ENCODE data around the gene TLCD4.
"Not testable (repeated sequence)": the region's sequence is repeated elsewhere in the genome, so short reads cannot be mapped to it uniquely, and the experiment has no call there.

The TLCD4 gene

DNA sequence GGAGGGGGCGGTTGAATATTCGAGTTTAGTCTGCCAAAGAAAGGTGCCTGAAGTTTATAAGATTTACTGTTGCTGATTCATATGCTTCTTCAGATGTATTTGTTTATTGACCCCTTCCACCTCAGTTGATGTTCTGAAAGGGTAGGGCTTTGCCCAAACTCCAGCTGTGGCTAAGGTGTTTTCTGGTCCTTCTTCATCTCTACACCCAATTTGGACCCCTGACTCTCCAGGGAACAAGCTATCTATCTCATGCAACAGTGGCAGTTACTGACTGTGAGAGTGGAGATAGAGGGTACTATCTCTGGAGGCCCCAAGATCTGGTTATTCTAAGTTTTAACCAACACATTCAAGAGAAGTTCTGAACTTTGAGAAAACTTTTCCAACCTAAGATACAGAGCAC lies 31.8 kb upstream of the TLCD4 start:
- TF ChIP-seq, protein P1, sequence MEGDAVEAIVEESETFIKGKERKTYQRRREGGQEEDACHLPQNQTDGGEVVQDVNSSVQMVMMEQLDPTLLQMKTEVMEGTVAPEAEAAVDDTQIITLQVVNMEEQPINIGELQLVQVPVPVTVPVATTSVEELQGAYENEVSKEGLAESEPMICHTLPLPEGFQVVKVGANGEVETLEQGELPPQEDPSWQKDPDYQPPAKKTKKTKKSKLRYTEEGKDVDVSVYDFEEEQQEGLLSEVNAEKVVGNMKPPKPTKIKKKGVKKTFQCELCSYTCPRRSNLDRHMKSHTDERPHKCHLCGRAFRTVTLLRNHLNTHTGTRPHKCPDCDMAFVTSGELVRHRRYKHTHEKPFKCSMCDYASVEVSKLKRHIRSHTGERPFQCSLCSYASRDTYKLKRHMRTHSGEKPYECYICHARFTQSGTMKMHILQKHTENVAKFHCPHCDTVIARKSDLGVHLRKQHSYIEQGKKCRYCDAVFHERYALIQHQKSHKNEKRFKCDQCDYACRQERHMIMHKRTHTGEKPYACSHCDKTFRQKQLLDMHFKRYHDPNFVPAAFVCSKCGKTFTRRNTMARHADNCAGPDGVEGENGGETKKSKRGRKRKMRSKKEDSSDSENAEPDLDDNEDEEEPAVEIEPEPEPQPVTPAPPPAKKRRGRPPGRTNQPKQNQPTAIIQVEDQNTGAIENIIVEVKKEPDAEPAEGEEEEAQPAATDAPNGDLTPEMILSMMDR (IDR thresholded peaks at IDR 0.05; ENCODE audit: low read depth, low read length, missing control alignments): no peak
- H3K4me3 ChIP-seq (replicated peaks; ENCODE audit: low read depth, low read length): no peak overlapping the region
- no peak for DNase-seq (ENCODE audit: extremely low read depth, low read depth)

DNA sequence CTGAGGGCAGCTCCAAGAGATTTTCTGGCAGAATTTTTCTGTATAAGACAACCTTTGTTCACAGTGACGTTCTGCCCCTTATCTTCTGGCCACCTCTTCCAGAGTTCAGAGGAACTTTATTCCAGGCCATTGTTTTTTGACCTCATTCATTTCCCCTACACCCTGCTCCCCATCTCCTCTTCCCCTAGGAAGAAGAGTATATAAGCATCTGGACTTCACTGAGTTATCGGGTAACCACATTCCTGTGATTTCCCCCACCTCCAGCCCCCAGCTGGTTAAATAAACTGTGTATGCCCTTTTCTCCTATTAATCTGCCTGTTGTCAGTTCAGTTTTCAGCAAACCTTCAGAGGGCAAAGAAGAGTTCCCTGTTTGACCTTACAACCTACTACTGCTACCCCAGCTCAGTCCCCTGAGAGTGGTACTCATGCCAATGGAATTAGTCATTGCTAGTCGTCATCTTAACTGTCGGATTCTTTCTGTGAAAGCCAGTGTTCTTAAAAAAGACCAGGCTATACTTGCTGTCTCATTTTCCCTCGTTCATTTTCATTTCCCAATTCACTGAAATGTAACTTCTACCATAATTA lies 30.1 kb upstream of the TLCD4 start:
- DNase-seq (ENCODE audit: extremely low read depth, low read depth): peak; percentile 70
- no peak overlapping the region for H3K4me3 ChIP-seq (replicated peaks; ENCODE audit: low read depth, low read length)
- TF ChIP-seq, protein P1 (IDR thresholded peaks at IDR 0.05; ENCODE audit: low read depth, low read length, missing control alignments): no peak

DNA sequence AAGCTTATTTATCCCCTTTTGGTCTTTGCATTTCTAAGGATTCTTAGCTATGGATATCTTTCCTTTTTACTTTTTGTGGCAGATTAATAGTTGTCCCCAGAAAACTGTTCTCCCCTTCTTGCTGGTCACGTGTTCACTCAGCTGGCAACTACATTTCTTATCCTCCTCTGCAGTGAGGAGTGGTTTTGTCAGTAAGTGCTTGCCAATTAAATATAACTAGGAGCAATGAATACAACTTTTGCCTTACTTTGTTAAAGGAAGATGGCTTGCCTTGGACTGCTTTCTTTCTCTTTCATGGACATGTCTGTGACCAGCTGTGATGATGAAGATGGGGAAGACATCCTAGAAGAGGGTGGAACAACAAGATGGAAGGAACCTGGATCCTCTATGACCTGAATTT lies 28.9 kb upstream of the TLCD4 start:
- TF ChIP-seq, protein P1 (IDR thresholded peaks at IDR 0.05; ENCODE audit: low read depth, low read length, missing control alignments): no peak
- H3K4me3 ChIP-seq (replicated peaks; ENCODE audit: low read depth, low read length): no peak overlapping the region
- DNase-seq (ENCODE audit: extremely low read depth, low read depth): no peak

DNA sequence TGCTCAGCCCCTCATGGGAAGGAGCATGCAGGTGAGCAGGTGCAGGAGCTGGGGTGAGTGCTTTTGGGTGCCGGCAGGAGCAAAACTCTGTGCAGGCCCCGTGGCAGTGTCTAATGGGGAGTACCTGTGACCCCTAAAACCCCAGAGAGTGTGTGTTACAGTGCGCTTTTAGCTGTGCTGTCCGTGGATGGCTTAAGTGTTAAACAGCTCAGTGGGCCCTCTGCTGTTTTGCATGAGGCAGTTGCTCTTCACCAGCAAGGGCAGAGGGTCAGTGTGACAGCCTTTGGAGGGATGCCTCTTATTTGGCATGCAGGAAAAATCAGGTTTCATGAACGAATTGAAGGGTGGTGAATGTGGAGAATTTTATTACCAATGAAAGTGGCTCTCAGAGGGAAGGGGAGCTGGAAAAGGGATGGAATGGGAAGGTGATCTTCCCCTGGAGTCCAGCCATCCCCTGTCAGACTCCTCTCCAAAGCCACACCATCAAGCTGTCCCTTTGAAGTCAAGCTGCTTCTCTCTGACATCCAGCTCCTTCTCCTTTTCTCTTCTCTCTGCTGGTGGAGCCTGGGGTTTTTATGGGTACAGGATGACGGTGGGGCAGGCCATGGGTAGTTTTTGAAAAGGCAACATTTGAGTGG lies 27.4 kb upstream of the TLCD4 start:
- H3K4me3 ChIP-seq (replicated peaks; ENCODE audit: low read depth, low read length): no peak overlapping the region
- no peak for DNase-seq (ENCODE audit: extremely low read depth, low read depth)
- TF ChIP-seq, protein P1 (IDR thresholded peaks at IDR 0.05; ENCODE audit: low read depth, low read length, missing control alignments): no peak

DNA sequence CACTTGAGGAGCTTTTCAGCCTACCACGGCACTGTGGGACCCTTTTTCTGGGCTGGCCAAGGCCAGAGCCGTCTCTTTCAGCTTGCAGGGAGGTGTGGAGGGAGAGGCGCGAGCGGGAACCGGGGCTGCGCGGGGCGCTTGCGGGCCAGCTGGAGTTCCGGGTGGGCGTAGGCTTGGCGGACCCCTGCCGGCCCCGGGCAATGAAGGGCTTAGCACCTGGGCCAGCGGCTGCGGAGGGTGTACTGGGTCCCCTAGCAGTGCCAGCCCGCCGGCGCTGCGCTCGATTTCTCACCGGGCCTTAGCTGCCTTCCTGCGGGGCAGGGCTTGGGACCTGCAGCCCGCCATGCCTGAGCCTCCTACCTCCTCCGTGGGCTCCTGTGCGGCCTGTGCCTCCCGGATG lies 25.9 kb upstream of the TLCD4 start:
- not testable (repeated sequence) for H3K4me3 ChIP-seq (replicated peaks; ENCODE audit: low read depth, low read length); DNase-seq (ENCODE audit: extremely low read depth, low read depth)

DNA sequence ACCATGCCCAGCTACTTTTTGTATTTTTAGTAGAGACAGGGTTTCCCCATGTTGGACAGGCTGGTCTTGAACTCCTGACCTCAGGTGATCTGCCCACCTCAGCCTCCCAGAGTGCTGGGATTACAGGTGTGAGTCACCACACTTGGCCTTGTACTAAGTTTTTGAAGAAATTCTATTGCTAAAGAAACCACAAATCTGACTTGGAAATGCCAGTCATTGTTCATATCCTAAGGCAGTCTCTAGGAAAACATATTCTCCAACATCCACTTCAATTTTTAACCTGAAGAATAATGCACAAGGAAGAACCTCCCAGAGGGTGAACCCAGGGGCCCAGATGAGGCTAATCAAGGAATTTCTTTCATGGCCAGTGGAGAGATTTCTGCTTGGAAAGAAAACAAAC lies 24.3 kb upstream of the TLCD4 start:
- H3K4me3 ChIP-seq (replicated peaks; ENCODE audit: low read depth, low read length); DNase-seq (ENCODE audit: extremely low read depth, low read depth): not testable (repeated sequence)

DNA sequence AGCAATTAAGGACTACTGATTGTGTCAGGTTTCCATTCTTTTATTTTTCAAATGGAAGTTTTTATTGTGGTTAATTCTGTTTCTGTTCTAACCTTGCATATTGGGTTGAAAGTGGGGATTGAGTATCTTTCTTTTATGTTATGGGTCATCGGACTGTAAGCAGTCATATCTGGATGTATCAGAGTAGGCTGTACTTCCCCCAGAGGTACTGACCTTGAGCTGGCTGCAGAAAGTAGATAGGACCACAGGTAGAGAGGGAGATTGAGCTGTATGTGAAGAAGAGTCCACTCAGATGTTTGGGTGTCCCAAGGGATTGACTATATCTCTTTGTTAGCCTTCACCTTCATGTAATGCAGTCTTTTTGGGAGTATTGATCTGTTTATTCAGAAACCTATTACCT lies 23.9 kb upstream of the TLCD4 start:
- H3K4me3 ChIP-seq (replicated peaks; ENCODE audit: low read depth, low read length): no peak overlapping the region
- no peak for DNase-seq (ENCODE audit: extremely low read depth, low read depth)
- TF ChIP-seq, protein P1 (IDR thresholded peaks at IDR 0.05; ENCODE audit: low read depth, low read length, missing control alignments): no peak

DNA sequence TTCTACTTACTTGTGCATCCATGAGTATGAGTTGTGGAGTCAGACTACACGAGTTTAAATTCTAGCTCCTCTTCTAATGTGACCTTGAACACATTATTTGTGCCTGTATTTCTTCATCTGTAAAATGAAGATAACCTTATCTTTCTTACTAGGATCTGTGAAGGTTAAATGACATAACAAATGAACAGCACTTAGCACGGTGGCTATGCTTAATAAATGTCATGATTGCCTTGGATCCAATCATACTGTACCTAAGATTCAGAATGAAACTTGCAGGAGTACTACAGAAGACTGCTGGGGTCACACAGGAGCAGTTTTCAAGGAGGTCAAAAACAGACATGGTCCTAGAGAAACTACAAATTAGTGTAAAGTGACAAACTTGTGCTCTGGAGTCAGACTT lies 22.2 kb upstream of the TLCD4 start:
- no peak overlapping the region for H3K4me3 ChIP-seq (replicated peaks; ENCODE audit: low read depth, low read length)
- TF ChIP-seq, protein P1 (IDR thresholded peaks at IDR 0.05; ENCODE audit: low read depth, low read length, missing control alignments): no peak
- DNase-seq (ENCODE audit: extremely low read depth, low read depth): no peak

Measured in HFF-Myc (cell line).